KOPT-K1 (cell line): ENCODE measurements around the gene MAPK11.

ENCODE experiments used
- H3K27ac ChIP-seq: fragments of 200-600 bp; sonication (generic); 2 replicates; pipeline ENCODE4 v1.5.1; 2016; ENCODE audit warnings: antibody characterized with exemption, mild to moderate bottlenecking, low read depth, low read length; ENCODE audit not compliant: poor library complexity, severe bottlenecking
- H3K36me3 ChIP-seq: fragments of 200-600 bp; sonication (generic); 2 replicates; pipeline ENCODE4 v1.5.1; 2017; ENCODE audit warnings: antibody characterized with exemption, mild to moderate bottlenecking, low read length, moderate library complexity; ENCODE audit not compliant: insufficient read depth
- H3K9me3 ChIP-seq: fragments of 200-600 bp; sonication (generic); 2 replicates; pipeline ENCODE4 v1.5.1; 2017; ENCODE audit warnings: antibody characterized with exemption, low read length, mild to moderate bottlenecking; ENCODE audit not compliant: insufficient read depth, poor library complexity, severe bottlenecking

The MAPK11 gene

GRCh38 chr22:50247748-50248147 lies 22.4 kb downstream of the MAPK11 start:
- Histone ChIP-seq H3K9me3 (no peaks in the 10 kb centered on the region), H3K36me3 (peaks cover 24% of the 10 kb centered on the region), H3K27ac (no peak overlapping the region)

- Histone ChIP-seq H3K36me3 (peaks cover 24% of the 10 kb centered on the region), H3K27ac (no peak overlapping the region), H3K9me3 (no peaks in the 10 kb centered on the region)
These were observed 23.7 kb downstream of the MAPK11 start for GRCh38 chr22:50246242-50247175.

GRCh38 chr22:50245214-50246072 lies 24.7 kb downstream of the MAPK11 start:
- Histone ChIP-seq H3K27ac (peak overlapping the region; percentile 82), H3K9me3 (no peaks in the 10 kb centered on the region), H3K36me3 (peaks cover 28% of the 10 kb centered on the region)

GRCh38 chr22:50244420-50245213 lies 25.6 kb downstream of the MAPK11 start, which contains the start of gene TUBGCP6:
Gene TUBGCP6 (minus strand): TSS chr22:50245023. CDS start chr22:50244459, 564 bp downstream.
- Histone ChIP-seq H3K36me3 (peaks cover 36% of the 10 kb centered on the region), H3K9me3 (no peaks in the 10 kb centered on the region), H3K27ac (peak within 1 kb of the TSS; percentile 82)

GRCh38 chr22:50243685-50244419 lies 26.3 kb downstream of the MAPK11 start:
- Histone ChIP-seq H3K27ac (peak overlapping the region; percentile 82), H3K9me3 (no peaks in the 10 kb centered on the region), H3K36me3 (peaks cover 44% of the 10 kb centered on the region)

- Histone ChIP-seq H3K27ac (no peak overlapping the region), H3K9me3 (no peaks in the 10 kb centered on the region), H3K36me3 (peaks cover 40% of the 10 kb centered on the region)
These were observed 27.7 kb downstream of the MAPK11 start for GRCh38 chr22:50242406-50242949.

- no peaks in the 10 kb centered on the region for H3K9me3 ChIP-seq
- H3K36me3 ChIP-seq: peaks cover 37% of the 10 kb centered on the region
- H3K27ac ChIP-seq: no peak overlapping the region
These were observed 31.4 kb downstream of the MAPK11 start for GRCh38 chr22:50238755-50239154.

GRCh38 chr22:50236731-50237409 lies 33.3 kb downstream of the MAPK11 start:
- peaks cover 46% of the 10 kb centered on the region for H3K36me3 ChIP-seq
- H3K27ac ChIP-seq: no peak overlapping the region
- no peaks in the 10 kb centered on the region for H3K9me3 ChIP-seq

- Histone ChIP-seq H3K9me3 (no peaks in the 10 kb centered on the region), H3K36me3 (peaks cover 42% of the 10 kb centered on the region; the same call in 1 of the 2 replicates), H3K27ac (no peak overlapping the region)
These were observed 37.0 kb downstream of the MAPK11 start for GRCh38 chr22:50233223-50233622.

- H3K27ac ChIP-seq: no peak overlapping the region
These were observed 37.6 kb downstream of the MAPK11 start for GRCh38 chr22:50232481-50233151.

GRCh38 chr22:50229370-50229769 lies 40.8 kb downstream of the MAPK11 start:
- H3K27ac ChIP-seq: no peak overlapping the region
- no peaks in the 10 kb centered on the region for H3K9me3 ChIP-seq
- H3K36me3 ChIP-seq: peaks cover 56% of the 10 kb centered on the region

More at GRCh38 chr22:50232481-50233151, 37.6 kb downstream of the MAPK11 start:
- Histone ChIP-seq H3K36me3 (peaks cover 42% of the 10 kb centered on the region; the same call in 1 of the 2 replicates), H3K9me3 (no peaks in the 10 kb centered on the region)

GRCh38 chr22:50228366-50228765 lies 41.8 kb downstream of the MAPK11 start:
- Histone ChIP-seq H3K27ac (no peak overlapping the region), H3K36me3 (peaks cover 65% of the 10 kb centered on the region), H3K9me3 (no peaks in the 10 kb centered on the region)
